Progenitor cell of endocrine pancreas (in vitro differentiated cells): Measurements from ENCODE around the gene PDE4A. TPM values are rescaled to one million over a fixed set of nuclear protein-coding genes. Genes with fewer than 3 reads are reported as not detected.
A peak's percentile ranks its signal among the peaks of the same experiment; 100 is the strongest.

Source experiments
- DNase-seq: peaks from one replicate; pipeline ENCODE4 v3.0.0; 2021; ENCODE audit warnings: low spot score; ENCODE audit not compliant: unreplicated experiment
- H3K27ac Mint-ChIP-seq: 2 replicates; pipeline ENCODE4 v1.8.0; 2021; ENCODE audit warnings: mild to moderate bottlenecking, moderate library complexity, mixed read lengths
- H3K27me3 Mint-ChIP-seq: 2 replicates; pipeline ENCODE4 v1.8.0; 2021; ENCODE audit warnings: mixed read lengths
- H3K36me3 Mint-ChIP-seq: 2 replicates; pipeline ENCODE4 v1.8.0; 2022; ENCODE audit warnings: mixed read lengths; ENCODE audit not compliant: insufficient read depth
- H3K4me1 Mint-ChIP-seq: 2 replicates; pipeline ENCODE4 v1.8.0; 2021; ENCODE audit warnings: low read depth, mixed read lengths
- H3K4me3 Mint-ChIP-seq: 2 replicates; pipeline ENCODE4 v1.8.0; 2021; ENCODE audit warnings: low read depth, mild to moderate bottlenecking, moderate library complexity, mixed read lengths
- H3K9me3 Mint-ChIP-seq: 2 replicates; pipeline ENCODE4 v1.8.0; 2021; ENCODE audit warnings: low read depth, mixed read lengths
- total RNA-seq: library from RNA; stranded (reverse); gene quantifications from 2 replicates; pipeline ENCODE4 v1.2.1, GENCODE V29; 2021
- TF ChIP-seq, protein P1 (sequence below): fragments of 200-600 bp; sonication (generic); IDR thresholded peaks from one replicate; pipeline ENCODE4 v1.5.0; 2021; ENCODE audit warnings: antibody characterized with exemption, mild to moderate bottlenecking; ENCODE audit not compliant: unreplicated experiment

PDE4A gene
- total RNA-seq, 1 donor from 2014 or later = 0.72 TPM

DNA sequence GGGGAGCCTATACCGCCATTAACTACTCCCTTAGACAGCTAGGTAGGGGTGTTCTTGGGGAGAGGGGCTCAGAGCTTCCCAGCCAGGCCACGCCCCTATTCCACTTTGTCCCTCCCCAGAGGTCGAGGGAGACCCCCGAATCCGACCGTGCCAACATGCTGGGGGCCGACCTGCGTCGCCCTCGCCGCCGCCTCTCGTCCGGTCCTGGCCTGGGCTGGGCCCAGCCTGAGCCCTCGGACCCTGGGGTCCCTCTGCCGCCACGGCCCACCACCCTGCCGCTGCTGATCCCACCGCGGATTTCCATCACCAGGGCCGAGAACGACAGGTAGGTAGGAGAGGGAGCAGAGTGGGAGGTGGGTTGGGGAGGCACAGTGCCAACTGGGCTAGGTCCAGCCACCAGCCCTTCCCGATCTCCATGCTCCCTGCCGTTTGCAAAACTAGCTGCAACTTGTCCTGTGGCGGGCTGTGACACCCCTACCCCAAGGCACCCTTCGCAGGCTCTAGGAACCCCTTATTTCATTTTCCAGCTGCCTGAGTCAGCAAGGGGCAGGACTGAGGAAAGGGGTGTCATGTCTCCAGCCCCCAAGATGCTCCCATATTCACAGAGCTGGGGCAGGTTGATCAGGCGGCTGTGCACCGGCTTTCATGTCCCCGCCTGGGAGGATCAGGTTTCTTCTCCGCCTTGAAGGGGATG is 2.6 kb upstream of the PDE4A start:
- Mint-ChIP-seq H3K36me3 (no peaks in the 10 kb centered on the region), H3K27me3 (peaks cover 73% of the 10 kb centered on the region), H3K9me3 (no peaks in the 10 kb centered on the region), H3K4me1 (peaks cover 8% of the 10 kb centered on the region), H3K27ac (no peak overlapping the region), H3K4me3 (no peak overlapping the region)
- no peak for DNase-seq
- TF ChIP-seq, protein P1, sequence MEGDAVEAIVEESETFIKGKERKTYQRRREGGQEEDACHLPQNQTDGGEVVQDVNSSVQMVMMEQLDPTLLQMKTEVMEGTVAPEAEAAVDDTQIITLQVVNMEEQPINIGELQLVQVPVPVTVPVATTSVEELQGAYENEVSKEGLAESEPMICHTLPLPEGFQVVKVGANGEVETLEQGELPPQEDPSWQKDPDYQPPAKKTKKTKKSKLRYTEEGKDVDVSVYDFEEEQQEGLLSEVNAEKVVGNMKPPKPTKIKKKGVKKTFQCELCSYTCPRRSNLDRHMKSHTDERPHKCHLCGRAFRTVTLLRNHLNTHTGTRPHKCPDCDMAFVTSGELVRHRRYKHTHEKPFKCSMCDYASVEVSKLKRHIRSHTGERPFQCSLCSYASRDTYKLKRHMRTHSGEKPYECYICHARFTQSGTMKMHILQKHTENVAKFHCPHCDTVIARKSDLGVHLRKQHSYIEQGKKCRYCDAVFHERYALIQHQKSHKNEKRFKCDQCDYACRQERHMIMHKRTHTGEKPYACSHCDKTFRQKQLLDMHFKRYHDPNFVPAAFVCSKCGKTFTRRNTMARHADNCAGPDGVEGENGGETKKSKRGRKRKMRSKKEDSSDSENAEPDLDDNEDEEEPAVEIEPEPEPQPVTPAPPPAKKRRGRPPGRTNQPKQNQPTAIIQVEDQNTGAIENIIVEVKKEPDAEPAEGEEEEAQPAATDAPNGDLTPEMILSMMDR = no peak

DNA sequence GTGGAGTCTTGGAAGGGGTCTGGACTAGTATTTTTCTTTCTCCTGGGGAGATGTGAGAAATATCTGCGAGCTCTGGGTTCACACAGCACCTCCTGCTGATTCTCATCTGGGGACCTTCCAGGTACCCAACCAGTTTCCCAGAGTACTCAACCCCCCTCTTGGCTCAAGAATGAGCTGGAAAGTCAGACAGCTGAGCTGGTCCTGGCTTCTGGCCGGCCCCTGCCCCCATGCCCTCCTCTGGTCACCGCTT is 2.2 kb upstream of the PDE4A start:
- DNase-seq = no peak
- TF ChIP-seq, protein P1 = no peak

DNA sequence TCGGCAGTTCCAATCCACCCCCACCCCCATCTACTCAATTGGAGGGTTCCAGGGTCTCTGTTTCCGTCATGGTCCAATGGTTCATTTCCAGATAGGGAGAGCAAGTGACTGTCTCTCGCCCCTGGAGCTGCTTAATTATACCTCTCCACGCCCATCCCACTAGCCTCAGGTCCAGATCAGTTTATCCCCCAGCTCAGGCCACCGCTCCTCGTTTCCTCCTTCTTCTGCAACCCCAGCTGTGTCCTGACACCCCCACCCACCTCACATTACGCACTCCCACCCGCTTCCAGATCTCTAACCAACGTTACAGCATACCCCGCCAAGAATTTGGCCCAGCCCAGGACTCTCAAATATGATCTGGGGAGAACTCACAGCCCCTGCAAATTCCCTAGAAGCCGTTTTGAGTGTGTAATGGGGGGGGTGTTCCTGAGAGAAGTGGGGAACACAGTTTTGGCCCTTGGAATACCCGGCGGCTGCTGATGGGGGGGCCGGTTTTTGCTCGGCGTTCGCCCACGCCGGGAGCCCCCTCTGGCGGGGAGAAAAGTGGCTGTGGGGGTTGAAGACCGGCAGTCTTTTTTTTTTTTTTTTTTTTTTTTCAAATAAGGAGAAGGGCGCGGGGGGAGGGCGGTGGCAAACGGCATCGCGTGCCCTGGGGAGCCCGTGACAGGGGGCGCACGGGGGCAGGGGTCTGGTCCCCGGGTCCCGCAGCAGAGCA is 1.7 kb upstream of the PDE4A start:
- H3K4me3 Mint-ChIP-seq = no peak overlapping the region
- H3K27ac Mint-ChIP-seq = peak overlapping the region; percentile 45
- H3K9me3 Mint-ChIP-seq = no peaks in the 10 kb centered on the region
- peaks cover 8% of the 10 kb centered on the region for H3K4me1 Mint-ChIP-seq
- peaks cover 76% of the 10 kb centered on the region for H3K27me3 Mint-ChIP-seq
- TF ChIP-seq, protein P1 = no peak
- DNase-seq = no peak
- no peaks in the 10 kb centered on the region for H3K36me3 Mint-ChIP-seq

More for the DNA sequence above, 2.2 kb upstream of the PDE4A start:
- H3K36me3 Mint-ChIP-seq = no peaks in the 10 kb centered on the region
- no peak overlapping the region for H3K4me3 Mint-ChIP-seq
- peaks cover 8% of the 10 kb centered on the region for H3K4me1 Mint-ChIP-seq
- H3K27ac Mint-ChIP-seq = peak overlapping the region; percentile 45
- H3K27me3 Mint-ChIP-seq = peaks cover 74% of the 10 kb centered on the region
- H3K9me3 Mint-ChIP-seq = no peaks in the 10 kb centered on the region

DNA sequence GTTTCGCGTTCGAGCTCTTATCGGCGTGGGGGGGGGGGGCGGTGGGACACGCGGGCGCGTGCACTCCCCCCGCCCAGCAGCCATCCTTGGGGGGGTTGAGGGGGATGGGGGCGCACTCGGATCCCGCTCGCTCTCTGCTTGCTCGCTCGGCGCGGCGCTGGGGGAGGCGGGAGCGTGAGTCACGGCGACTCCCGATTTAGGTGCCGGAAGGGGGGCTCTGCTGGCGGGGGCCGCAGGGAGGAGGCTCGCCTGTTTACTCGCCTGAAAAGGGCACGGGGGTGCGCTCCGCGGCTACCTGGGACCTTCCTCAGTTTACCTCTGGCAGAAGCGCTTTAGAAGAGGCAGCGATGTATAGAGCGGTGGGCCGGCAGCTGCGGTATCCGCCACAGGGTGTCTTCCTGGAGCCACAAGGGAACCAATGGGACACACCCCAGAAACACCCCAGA is 1.1 kb upstream of the PDE4A start:
- Mint-ChIP-seq H3K27ac (no peak overlapping the region), H3K4me1 (peaks cover 8% of the 10 kb centered on the region), H3K27me3 (peaks cover 80% of the 10 kb centered on the region), H3K4me3 (no peak overlapping the region), H3K36me3 (no peaks in the 10 kb centered on the region), H3K9me3 (no peaks in the 10 kb centered on the region)
- TF ChIP-seq, protein P1 = no peak
- DNase-seq = no peak

DNA sequence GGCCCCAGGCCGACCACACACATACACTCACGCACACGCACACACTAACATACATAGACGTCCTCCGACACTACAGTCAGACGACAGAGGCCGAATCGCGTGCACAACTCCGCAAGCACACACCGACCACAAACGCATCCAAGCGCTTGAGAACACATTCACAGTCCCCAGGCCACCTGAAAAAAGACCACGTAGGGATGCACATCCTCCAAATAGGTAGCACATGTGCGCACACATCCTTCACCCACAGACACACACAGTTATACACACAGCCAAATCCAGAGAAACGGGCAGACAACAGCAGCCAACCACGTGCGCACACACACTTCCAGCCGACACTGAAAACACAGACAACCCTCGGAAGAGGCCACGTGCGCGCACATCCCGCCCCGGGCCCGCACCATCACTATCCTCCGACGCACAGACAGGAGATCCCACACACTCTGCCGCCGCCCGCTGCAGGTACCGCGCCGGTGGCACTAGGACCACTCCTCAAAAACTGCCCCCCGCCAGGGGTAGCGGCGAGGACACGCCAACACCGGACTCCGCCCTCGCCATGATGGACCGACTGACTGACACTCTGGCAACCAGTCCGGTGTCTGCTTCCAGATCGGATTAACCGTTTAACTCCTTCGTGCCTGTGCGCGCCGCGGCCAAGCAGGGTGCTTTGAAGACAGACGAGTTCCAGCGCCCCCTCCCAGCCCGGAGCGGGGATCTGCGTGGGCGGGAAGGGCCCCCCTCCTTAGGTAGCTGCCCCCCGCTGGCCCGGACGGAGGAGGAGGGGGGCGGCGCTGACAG is 493 bp upstream of the PDE4A start:
- H3K36me3 Mint-ChIP-seq = no peaks in the 10 kb centered on the region
- no peaks in the 10 kb centered on the region for H3K9me3 Mint-ChIP-seq
- no peak overlapping the region for H3K27ac Mint-ChIP-seq
- TF ChIP-seq, protein P1 = no peak
- peak overlapping the region; percentile 51 for H3K4me3 Mint-ChIP-seq
- no peak for DNase-seq
- peaks cover 85% of the 10 kb centered on the region for H3K27me3 Mint-ChIP-seq
- peaks cover 8% of the 10 kb centered on the region for H3K4me1 Mint-ChIP-seq
